NOMO-1 treated with DMSO at 0.1 percent for 48 hours (cell line): ENCODE results near the gene ONECUT3.
"Not testable (repeated sequence)": the region's sequence is repeated elsewhere in the genome, so short reads cannot be mapped to it uniquely, and the experiment has no call there.

ENCODE experiments used
- DNase-seq: peaks from one replicate; lab custom pipeline; 2025; ENCODE audit not compliant: unreplicated experiment; lab: John Stamatoyannopoulos, UW

ONECUT3 gene

GRCh38 chr19:1752757-1753728 lies at the start of gene ONECUT3:
Gene ONECUT3, plus strand, starts transcription at chr19:1753506. Its CDS starts 157 bp downstream, at chr19:1753663.
- no peak for DNase-seq

DNA sequence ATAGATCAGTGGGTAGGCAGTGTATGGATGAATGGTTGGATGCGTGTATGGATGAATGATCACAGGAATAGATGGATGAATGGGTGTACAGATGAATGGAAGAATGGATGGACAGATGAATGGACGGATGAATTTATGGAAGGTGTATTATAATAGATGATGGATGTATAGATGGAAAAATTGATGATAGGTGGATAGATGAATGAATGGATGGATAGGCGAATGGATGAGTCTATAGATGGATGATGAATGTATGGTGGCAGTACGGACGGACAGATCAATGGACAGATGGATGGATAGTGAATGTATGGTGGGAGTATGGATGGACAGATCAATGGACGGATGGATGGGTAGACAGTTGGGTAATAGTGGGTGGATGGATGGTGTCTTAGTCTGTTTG lies 49.0 kb upstream of the ONECUT3 start:
- DNase-seq = no peak

GRCh38 chr19:1705367-1705766 lies 47.9 kb upstream of the ONECUT3 start:
- DNase-seq = no peak

DNA sequence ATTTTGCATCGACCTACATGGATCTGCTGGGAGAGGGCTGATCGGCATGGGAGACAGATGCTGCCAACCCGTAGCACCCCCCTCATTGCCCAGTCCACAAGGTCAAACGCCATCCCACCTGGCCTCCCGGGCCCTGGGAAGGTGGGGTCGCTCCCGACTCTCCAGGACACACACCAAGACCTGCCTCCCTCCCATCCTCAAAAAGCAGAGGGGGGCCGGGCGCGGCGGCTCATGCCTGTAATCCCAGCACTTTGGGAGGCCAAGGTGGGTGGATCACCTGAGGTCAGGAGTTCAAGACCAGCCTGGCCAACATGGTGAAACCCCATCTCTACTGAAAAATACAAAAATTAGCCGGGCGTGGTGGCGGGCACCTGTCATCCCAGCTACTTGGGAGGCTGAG lies 46.7 kb upstream of the ONECUT3 start:
- DNase-seq = not testable (repeated sequence)

DNA sequence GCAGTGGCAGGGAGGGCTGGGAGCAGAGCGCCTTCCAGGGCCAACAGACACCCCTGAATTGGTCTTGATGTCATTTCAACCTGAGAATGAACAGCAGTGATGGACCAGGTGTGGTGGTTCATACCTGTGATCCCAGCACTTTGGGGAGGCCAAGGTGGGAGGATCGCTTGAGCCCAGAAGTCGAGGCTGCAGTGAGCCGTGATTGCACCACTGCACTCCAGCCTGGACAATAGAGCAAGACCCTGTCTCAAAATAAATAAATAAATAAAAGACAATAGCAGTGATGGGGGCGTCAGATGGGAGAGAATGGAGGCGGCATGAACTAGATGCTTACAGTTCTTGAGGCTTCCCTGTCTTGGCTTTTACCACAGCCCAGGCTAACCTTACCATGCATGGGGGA lies 46.1 kb upstream of the ONECUT3 start:
- no peak for DNase-seq

DNA sequence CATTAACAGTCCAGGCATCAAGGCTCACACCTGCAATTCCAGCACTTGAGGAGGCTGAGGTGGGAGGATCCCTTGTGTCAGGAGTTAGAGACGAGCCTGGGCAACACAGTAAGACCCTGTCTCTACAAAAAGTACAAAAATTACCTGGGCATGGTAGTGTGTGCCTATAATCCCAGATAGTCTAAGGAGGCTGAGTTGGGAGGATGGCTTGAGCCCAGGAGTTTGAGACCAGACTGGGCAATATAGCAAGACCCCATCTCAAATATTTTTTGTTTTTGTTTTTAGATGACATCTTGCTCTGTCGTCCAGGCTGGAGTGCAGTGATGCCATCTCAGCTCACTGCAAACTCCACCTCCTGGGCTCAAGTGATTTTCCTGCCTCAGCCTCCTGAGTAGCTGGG lies 40.1 kb upstream of the ONECUT3 start:
- DNase-seq = no peak

DNA sequence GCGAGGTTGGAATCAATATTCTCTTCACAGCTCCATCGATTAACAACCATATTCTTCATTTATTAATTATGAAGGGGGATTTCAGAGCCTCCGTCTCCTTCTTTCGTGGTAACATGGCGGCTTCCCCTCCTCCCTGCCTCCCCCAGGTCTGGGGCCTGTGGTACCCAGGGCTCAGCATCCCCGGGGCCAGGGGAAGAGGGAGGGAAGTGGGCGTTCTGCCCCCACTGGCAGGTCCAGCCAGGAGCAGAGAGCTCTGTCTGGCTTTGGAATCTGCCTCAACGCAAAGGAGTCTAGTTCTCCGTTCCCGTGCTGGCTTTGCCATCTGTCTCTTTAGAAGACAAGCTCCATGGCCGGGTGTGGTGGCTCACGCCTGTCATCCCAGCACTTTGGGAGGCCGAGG lies 37.8 kb upstream of the ONECUT3 start:
- no peak for DNase-seq

DNA sequence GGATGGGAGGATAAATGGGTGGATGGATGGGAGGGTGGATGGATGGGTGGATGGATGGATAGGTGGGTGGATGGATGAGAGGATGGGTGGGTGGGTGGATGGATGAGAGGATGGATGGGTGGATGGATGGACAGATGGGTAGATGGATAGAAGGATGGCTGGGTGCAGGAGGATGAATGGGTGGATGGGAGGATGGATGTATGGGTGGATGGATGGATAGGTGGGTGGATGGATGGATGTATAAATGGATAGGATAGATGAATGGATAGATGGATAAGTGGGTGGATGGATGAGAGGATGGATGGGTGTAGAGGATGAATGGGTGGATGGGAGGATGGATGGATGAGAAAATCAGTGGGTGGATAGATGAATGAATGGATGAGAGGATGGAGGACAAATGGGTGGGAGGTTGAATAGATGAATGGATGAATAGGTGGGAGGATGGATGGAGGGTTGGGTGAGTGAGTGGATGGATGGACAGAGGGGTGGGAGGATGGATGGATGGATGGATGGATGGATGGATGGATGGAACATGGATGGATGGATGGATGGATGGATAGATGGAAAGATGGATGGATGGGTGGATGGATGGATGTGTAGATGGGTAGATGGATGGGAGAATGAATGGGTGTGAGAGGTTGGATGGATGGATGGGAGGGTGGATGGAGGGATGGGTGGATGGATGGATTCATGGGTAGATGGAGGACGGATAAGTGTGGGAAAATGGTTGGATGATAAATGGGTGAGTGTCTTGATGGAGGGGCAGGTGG lies 35.9 kb upstream of the ONECUT3 start:
- DNase-seq = no peak

DNA sequence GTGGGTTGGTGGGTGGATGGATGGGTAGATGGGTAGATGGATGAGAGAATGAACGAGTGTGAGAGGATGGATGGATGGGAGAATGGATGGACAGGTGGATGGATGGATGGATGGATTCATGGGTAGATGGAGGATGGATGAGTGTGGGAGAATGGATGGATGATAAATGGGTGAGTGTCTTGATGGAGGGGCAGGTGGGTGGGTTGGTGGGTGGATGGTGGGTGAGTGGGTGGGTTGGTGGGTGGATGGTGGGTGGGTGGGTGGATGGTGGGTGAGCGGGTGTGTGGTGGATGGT lies 35.4 kb upstream of the ONECUT3 start:
- no peak for DNase-seq

DNA sequence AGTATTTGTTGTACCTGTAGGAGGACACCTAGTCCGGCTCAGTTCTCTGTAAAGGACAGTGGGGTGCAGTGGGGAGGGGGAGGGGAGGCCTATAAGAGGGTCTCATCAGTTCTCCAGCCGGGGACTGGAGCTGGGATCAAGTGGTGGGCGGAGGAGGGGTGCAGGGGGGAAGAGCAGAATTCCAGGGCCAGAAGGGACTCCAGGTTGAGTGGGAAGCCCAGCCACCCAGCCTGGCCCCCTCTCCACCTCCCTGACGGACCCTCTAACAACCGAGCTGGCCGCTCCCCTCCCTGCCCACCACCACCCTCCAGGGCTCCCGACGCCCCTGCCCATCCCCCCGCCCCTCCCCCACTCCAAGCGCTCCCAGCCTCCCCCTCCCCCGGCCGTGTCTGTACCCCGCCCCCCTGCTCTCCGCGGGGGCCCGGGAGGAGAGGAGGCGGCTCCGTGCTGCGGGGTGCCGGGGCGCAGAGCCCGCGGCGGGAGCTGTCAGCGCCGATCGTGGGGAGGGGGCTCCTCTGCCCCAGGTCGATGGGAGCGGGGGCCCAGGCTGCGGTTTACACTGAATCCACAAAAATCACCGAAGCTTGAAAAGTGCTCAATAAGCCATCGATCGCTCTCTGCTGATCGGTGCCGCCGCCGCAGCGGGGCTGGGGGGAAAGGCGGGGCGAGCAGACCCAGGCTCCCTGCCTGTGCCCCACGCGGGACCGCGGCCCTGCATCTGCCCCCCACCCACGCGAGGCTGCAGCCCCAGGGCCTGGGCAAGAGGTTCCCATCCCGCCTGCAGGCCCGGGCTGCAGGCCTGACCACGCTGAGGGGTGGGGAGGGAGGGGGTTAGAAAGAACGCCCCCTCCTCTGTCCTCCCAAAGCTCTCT lies 34.6 kb upstream of the ONECUT3 start:
- no peak for DNase-seq

DNA sequence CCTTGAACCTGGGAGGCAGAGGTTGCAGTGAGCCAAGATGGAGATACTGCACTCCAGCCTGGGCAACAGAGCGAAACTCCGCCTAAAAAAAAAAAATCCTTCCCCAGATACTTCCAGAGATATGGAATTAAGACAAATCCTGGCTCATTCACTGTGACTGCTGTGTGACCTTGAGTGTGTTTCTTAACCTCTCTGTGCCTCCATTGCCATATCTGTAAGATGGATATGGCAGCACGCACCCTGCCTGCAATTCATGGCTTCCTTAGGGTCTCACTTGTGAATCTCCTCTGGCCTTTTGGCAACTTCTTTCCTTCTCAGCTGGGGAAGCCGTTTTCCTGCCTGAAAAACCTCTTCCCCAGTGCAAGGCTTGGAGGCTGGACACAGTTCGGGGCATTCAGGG lies 33.8 kb upstream of the ONECUT3 start:
- DNase-seq = no peak

GRCh38 chr19:1720237-1720636 lies 33.1 kb upstream of the ONECUT3 start:
- DNase-seq = no peak

- DNase-seq = no peak
These were observed 27.9 kb upstream of the ONECUT3 start for GRCh38 chr19:1725100-1726064.

DNA sequence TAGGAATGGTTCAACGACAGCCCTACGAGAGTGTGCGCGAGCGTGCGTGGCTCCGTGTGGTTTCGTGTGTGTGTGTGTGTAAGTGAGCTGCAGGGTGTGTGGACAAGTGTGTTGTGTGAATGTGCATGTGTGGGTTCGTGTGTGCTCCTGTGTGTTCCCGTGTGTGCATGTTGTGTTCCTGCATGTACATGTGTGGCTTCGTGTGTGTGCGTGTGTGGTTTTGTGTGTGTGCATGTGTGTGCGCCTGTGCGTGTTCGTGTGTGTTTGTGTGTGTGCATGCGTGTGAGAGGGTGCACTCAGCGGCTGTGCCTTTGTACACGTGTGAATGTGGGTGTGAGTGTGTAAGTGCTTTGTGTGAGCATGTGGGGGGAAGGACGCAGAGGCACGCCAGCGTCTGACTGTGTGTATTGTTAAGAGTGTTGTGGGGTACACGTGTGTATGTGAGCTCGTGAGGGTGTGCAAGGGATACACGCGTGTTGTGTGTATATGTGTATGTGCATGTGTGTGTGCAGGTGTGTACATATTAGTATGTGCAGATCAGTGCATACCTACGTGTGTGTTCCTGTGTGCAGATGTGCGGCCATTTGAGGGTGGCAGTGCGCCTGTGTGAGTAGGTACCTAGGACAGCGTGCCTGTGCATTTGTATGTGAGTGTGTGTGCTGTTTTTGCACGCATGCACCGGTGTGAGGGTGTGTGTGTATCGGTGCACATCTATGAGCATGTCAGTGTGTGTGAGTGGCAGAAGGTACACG lies 24.3 kb upstream of the ONECUT3 start:
- DNase-seq = no peak

DNA sequence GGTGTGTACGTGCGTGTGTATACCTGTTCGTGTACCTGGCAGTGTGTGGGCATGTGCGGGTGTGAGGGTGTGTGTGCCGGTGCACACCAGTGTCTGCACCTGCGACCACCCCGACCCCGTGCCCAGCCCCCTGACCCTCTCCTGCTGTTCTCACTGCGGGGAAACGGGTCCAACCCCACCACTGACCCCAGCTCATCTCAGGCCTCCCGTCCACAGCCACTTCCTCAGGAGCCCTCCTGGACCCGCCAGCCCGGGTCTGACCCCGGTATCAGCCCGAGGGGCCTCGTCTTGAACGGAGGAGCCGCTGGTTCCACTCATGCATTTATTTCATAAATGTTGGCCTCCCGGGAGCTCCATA lies 23.8 kb upstream of the ONECUT3 start:
- DNase-seq = no peak

GRCh38 chr19:1730157-1730556 lies 23.1 kb upstream of the ONECUT3 start:
- no peak for DNase-seq

DNA sequence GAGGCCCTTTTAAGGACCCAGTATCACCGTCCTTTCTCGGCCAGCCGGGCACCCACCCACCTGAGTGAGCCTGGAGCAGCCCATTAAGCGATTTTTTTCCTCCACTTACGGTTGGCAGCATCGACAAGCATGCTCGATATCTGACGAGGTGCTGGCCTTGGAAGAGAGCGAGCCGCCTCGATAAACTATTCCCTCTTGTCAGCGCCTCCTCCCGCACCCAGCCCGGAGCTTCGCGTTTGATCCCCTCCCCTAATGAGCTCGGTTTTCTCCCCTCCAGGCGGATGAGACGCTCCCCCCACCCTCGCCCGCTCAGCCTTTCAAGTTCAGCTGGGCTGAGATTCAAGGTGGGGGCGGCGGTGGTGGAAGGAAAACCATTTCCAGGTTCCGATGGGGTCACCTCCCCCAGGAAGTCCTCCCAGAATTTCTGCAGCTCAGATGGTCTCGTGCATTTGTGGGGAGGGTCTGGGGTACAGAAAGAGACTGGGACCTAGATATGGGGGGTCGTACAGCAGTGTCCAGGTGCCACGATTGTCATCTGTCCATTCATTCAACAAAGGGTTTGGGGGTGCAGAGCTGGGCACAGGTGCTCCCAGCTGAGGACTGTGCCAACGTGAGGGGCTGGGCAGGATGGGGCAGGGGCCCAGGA lies 18.9 kb upstream of the ONECUT3 start:
- no peak for DNase-seq

DNA sequence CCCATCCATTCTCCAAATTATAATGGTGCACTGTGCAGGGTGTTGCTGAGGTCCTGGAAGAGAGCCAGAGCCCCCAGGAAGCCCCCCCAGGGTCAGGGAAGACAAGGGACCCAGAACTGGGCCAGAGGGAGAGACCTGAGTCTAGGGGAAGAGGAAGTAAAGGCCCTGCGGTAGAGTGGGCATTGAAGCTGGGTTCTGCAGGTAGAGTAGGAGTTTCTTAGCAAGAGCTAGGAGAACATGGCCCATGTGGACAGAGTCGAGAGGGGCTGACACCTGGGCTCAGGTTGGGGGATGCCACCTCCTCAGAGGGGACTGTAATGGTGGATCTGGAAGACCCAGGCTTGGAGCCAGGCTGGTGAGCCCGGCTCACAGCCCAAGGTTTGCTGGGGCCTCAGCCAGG lies 17.0 kb upstream of the ONECUT3 start:
- DNase-seq = no peak

DNA sequence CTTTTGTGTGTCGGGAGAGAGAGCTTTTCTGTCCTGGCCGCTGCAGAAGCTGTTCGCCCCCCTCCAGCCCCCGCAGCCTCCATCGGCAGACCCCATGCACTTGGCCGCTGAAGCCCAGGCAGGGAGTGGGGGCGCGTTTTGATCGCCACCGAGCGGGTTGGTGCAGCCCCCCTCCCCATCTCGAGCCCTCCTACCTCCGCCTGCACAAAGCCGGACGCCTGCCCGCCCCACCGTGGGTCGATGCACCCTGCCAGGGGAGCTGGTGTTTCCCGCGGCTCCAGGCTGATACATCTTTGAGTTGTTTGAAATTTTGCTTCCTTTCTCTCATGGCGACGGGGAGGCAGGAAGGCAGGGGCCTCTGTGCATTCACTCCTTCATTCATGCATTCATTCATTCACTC lies 16.4 kb upstream of the ONECUT3 start:
- DNase-seq = no peak
